ENCODE data around the gene SLC35F3. TPM values are rescaled to one million over a fixed set of nuclear protein-coding genes. Genes with fewer than 3 reads are reported as not detected.

The SLC35F3 gene
- total RNA-seq, 2 experiments from 2014 or later, result 0.59 to 0.70 TPM

GRCh38 chr1:234265321-234265720 lies 360.8 kb downstream of the SLC35F3 start:
- no peak overlapping the region for H3K27ac Mint-ChIP-seq
- CTCF ChIA-PET, result interaction anchor here (3.5 kb wide), 1 partner anchor 44 kb away, joined by 12 read pairs; no protein-coding TSS in a partner anchor
- peaks cover 17% of the 10 kb centered on the region for H3K4me1 Mint-ChIP-seq (ENCODE audit: low read depth)
- H3K9me3 Mint-ChIP-seq, result peaks cover 5% of the 10 kb centered on the region
- H3K27me3 Mint-ChIP-seq, result peaks cover 11% of the 10 kb centered on the region
- intact Hi-C loops (cut with micrococcal nuclease), result no loop called here
- H3K36me3 Mint-ChIP-seq, result no peaks in the 10 kb centered on the region
- H3K4me3 Mint-ChIP-seq, result no peak overlapping the region
- no peak for DNase-seq
- POLR2A ChIA-PET, result no interaction called here

DNA sequence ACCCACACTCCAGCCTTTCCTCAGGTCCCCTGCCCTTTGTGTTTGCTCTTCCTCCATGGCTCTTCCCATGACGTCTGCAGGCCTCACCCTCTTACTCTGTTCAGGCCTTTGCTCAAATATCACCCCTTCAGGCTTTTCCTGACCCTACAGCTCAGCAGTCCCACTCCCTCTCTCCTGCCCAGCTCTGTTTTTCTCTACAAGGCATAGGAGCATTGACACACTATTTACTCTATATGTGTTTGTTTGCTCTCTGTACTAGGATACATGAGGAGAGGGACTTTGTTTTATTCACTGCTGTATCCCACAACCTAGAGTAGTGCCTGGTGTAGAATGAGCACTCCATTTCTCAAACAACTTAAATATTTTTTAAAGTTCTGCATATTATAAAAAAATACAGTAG lies 361.4 kb downstream of the SLC35F3 start:
- Mint-ChIP-seq H3K9me3 (peaks cover 5% of the 10 kb centered on the region), H3K27ac (no peak overlapping the region), H3K4me1 (ENCODE audit: low read depth) (peaks cover 17% of the 10 kb centered on the region), H3K36me3 (no peaks in the 10 kb centered on the region), H3K4me3 (no peak overlapping the region), H3K27me3 (peaks cover 6% of the 10 kb centered on the region)
- CTCF ChIA-PET, result no interaction called here
- no peak for DNase-seq
- intact Hi-C loops (cut with micrococcal nuclease), result no loop called here
- POLR2A ChIA-PET, result no interaction called here

- intact Hi-C loops (cut with micrococcal nuclease), result loop anchor here (2.0 to 5.0 kb wide), 6 partner anchors 57 to 673 kb away; no protein-coding TSS in a partner anchor
- peaks cover 5% of the 10 kb centered on the region for H3K9me3 Mint-ChIP-seq
- DNase-seq, result peak; percentile 31
- POLR2A ChIA-PET, result interaction anchor here (1.1 kb wide), 1 partner anchor 25 kb away, joined by 5 read pairs; no protein-coding TSS in a partner anchor
- CTCF ChIA-PET, result interaction anchor here (0.6 to 2.1 kb wide), 5 partner anchors 26 to 104 kb away, joined by 3 to 14 read pairs (median 3); partner anchors contain the start of gene COA6
- H3K4me1 Mint-ChIP-seq (ENCODE audit: low read depth), result peaks cover 32% of the 10 kb centered on the region
- H3K27ac Mint-ChIP-seq, result no peak overlapping the region
- H3K27me3 Mint-ChIP-seq, result peaks cover 24% of the 10 kb centered on the region
- no peak overlapping the region for H3K4me3 Mint-ChIP-seq
- H3K36me3 Mint-ChIP-seq, result no peaks in the 10 kb centered on the region
Observed at GRCh38 chr1:234270093-234270492, 365.6 kb downstream of the SLC35F3 start.

DNA sequence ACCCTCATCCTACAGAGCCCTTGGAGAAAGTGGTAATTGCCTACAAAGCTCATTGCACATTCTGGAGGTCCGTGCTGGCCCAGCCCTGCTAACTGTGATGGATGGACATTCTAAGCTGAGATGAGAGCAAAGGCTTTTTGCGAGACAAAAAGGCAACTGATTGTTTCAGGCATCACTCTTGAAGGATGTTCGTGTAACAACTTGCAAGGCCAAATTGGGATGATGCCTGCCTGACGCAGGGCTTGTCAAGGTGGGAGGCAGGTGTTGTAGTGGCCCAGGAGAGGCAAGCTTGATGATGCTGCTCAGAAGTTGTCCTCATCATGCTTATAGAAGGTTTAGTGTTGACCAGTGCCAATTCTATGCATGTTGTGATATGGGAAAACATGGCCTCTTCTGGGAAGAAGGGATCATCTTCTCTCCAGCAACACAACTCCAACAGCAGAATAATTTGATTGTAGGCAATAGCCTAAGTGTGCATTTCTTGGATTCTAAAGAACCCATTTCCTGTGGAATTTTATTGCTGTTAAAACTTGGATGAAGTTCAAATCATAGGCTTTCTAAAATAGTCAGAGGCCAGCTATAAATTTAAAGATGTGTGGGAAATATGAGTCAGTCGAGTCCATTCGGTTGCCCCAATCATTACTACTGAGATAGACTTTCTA lies 366.2 kb downstream of the SLC35F3 start:
- Mint-ChIP-seq H3K27me3 (peaks cover 28% of the 10 kb centered on the region), H3K27ac (no peak overlapping the region), H3K4me1 (ENCODE audit: low read depth) (peaks cover 32% of the 10 kb centered on the region), H3K4me3 (no peak overlapping the region), H3K9me3 (peaks cover 5% of the 10 kb centered on the region), H3K36me3 (no peaks in the 10 kb centered on the region)
- ChIA-PET CTCF (interaction anchor here (0.8 to 2.1 kb wide), 4 partner anchors 26 to 103 kb away, joined by 3 to 14 read pairs (median 3); partner anchors contain the start of gene COA6), POLR2A (interaction anchor here (1.1 kb wide), 1 partner anchor 26 kb away, joined by 5 read pairs; no protein-coding TSS in a partner anchor)
- intact Hi-C loops (cut with micrococcal nuclease), result loop anchor here (1.0 to 5.0 kb wide), 8 partner anchors 26 to 673 kb away; no protein-coding TSS in a partner anchor
- DNase-seq, result no peak

GRCh38 chr1:234271243-234271606 lies 366.7 kb downstream of the SLC35F3 start:
- Mint-ChIP-seq H3K4me1 (ENCODE audit: low read depth) (peaks cover 32% of the 10 kb centered on the region), H3K27me3 (peaks cover 30% of the 10 kb centered on the region), H3K27ac (no peak overlapping the region), H3K4me3 (no peak overlapping the region), H3K36me3 (no peaks in the 10 kb centered on the region), H3K9me3 (peaks cover 5% of the 10 kb centered on the region)
- CTCF ChIA-PET, result interaction anchor here (2.1 kb wide), 1 partner anchor 39 kb away, joined by 14 read pairs; no protein-coding TSS in a partner anchor
- DNase-seq, result no peak
- POLR2A ChIA-PET, result no interaction called here
- intact Hi-C loops (cut with micrococcal nuclease), result loop anchor here (1.0 to 5.0 kb wide), 8 partner anchors 27 to 674 kb away; no protein-coding TSS in a partner anchor

DNA sequence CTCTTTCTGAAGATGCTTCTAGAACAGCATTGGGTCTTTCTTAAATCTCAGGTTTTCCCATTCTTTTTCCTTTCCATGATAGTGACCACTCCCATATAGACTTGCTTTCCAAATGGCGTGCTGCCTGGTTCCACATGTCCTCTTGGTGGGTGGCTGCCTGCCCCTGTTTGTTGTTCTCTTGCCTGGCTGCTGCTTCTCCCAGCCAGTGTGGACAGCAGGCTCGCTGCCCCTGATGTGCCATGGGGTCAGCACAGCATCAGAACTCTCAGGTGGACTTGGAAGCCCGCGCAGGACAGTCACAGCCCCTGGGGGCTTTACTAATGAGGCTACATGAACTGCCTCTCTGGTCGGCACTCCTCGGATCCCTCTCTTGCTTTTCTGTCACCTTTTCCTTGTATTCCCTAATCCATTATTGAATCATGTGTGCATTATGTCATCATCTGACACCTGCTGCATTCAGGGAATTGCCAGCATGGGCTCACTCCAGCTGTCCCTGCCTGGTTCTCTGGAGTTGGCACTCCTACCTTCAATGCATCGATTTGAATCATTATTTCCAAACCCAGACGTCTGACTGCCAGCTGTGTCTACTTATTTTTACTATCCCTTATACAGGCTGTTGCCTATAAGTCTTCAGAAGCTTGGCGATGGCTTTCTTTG lies 368.3 kb downstream of the SLC35F3 start:
- CTCF ChIA-PET, result interaction anchor here (1.0 kb wide), 1 partner anchor 9 kb away, joined by 3 read pairs; no protein-coding TSS in a partner anchor
- no peak for DNase-seq
- Mint-ChIP-seq H3K4me1 (ENCODE audit: low read depth) (peaks cover 32% of the 10 kb centered on the region), H3K27ac (no peak overlapping the region), H3K9me3 (peaks cover 5% of the 10 kb centered on the region), H3K4me3 (no peak overlapping the region), H3K27me3 (peaks cover 31% of the 10 kb centered on the region), H3K36me3 (no peaks in the 10 kb centered on the region)
- intact Hi-C loops (cut with micrococcal nuclease), result loop anchor here (5.0 kb wide), 1 partner anchor 675 kb away; no protein-coding TSS in a partner anchor
- POLR2A ChIA-PET, result no interaction called here

- POLR2A ChIA-PET, result no interaction called here
- H3K4me1 Mint-ChIP-seq (ENCODE audit: low read depth), result peaks cover 32% of the 10 kb centered on the region
- CTCF ChIA-PET, result interaction anchor here (0.9 kb wide), 1 partner anchor 36 kb away, joined by 5 read pairs; no protein-coding TSS in a partner anchor
- peaks cover 31% of the 10 kb centered on the region for H3K27me3 Mint-ChIP-seq
- intact Hi-C loops (cut with micrococcal nuclease), result loop anchor here (5.0 kb wide), 1 partner anchor 677 kb away; no protein-coding TSS in a partner anchor
- no peaks in the 10 kb centered on the region for H3K9me3 Mint-ChIP-seq
- H3K4me3 Mint-ChIP-seq, result no peak overlapping the region
- H3K27ac Mint-ChIP-seq, result no peak overlapping the region
- no peaks in the 10 kb centered on the region for H3K36me3 Mint-ChIP-seq
- DNase-seq, result no peak
Observed at GRCh38 chr1:234273981-234274380, 369.5 kb downstream of the SLC35F3 start.

GRCh38 chr1:234276151-234276788 lies 371.8 kb downstream of the SLC35F3 start:
- POLR2A ChIA-PET, result no interaction called here

DNA sequence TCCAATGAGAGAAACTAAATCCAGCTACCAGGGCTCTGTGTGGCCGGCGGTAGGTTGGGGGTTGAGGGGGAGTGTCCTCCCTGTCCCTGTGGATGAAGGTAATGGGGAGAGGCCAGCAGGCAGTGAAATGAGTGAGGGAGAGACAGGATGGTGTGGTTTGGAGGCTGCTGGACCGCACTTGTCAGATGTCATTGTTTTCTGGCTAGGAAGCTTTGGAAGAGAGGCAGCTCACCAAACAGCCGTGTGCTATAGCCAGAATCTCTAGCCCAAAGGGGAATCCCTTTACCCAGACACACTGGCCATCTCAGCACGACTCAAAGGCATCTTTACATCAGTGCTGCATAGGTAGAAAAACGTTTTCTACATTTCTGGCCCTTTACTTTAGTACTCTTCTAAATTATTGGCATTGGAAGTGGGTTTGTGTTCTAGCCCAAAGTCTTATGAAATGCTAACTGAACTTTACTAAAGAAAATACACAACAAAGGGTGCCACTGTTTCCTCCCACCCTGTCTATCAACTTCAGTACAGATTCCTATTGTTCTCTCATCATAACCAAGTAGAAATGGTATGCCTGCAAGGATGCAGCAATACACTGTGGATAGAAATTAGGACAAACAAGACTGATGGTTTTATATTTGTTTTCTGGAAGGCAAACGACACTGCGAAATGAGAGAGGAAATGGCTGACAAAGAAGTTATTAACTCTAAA lies 372.8 kb downstream of the SLC35F3 start:
- no peak overlapping the region for H3K4me3 Mint-ChIP-seq
- H3K27ac Mint-ChIP-seq, result no peak overlapping the region
- CTCF ChIA-PET, result no interaction called here
- H3K36me3 Mint-ChIP-seq, result no peaks in the 10 kb centered on the region
- POLR2A ChIA-PET, result no interaction called here
- intact Hi-C loops (cut with micrococcal nuclease), result no loop called here
- no peak for DNase-seq
- H3K9me3 Mint-ChIP-seq, result no peaks in the 10 kb centered on the region
- peaks cover 25% of the 10 kb centered on the region for H3K27me3 Mint-ChIP-seq
- H3K4me1 Mint-ChIP-seq (ENCODE audit: low read depth), result peaks cover 6% of the 10 kb centered on the region

More at GRCh38 chr1:234276151-234276788, 371.8 kb downstream of the SLC35F3 start:
- Mint-ChIP-seq H3K27ac (no peak overlapping the region), H3K9me3 (no peaks in the 10 kb centered on the region), H3K27me3 (peaks cover 26% of the 10 kb centered on the region), H3K4me1 (ENCODE audit: low read depth) (peaks cover 16% of the 10 kb centered on the region), H3K36me3 (no peaks in the 10 kb centered on the region), H3K4me3 (no peak overlapping the region)
- intact Hi-C loops (cut with micrococcal nuclease), result no loop called here
- no peak for DNase-seq
- CTCF ChIA-PET, result interaction anchor here (1.6 kb wide), 1 partner anchor 34 kb away, joined by 10 read pairs; no protein-coding TSS in a partner anchor

DNA sequence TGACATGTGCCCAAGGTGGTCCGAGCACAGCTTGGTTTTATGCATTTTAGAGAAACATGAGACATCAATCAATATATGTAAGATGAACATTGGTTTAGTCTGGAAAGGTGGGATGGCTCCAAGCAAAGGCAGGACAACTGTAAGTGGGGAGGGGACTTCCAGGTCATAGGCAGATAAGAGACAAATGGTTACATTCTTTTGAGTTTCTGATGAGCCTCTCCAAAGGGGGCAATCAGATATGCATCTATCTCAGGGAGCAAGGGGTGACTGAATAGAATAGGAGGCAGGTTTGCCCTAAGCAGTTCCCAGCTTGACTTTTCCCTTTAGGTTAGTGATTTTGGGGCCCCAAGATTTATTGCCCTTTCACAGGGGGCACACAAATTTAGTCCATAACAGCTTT lies 374.5 kb downstream of the SLC35F3 start:
- no peak for DNase-seq
- H3K27ac Mint-ChIP-seq, result no peak overlapping the region
- H3K4me1 Mint-ChIP-seq (ENCODE audit: low read depth), result no peaks in the 10 kb centered on the region
- ChIA-PET POLR2A (no interaction called here), CTCF (no interaction called here)
- intact Hi-C loops (cut with micrococcal nuclease), result no loop called here
- H3K4me3 Mint-ChIP-seq, result no peak overlapping the region
- no peaks in the 10 kb centered on the region for H3K9me3 Mint-ChIP-seq
- peaks cover 13% of the 10 kb centered on the region for H3K27me3 Mint-ChIP-seq
- no peaks in the 10 kb centered on the region for H3K36me3 Mint-ChIP-seq

DNA sequence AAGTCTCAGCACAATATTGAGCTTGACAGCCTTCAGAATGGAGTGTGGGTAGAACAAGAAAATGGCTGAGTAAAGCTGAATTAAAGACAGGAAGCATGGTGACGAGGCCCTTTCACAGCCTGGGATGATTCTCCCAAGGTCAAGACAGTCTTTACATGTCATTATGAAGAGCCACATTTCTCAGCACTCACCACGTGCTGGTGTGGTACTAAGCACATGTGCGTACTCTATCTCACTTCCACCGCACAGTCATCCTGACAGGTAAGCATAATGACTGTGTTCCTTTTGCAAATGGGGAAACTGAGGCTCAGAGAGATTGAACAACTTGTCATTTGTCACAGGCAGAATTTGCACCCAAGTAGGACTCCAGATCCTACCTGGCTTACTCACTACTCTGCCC lies 376.0 kb downstream of the SLC35F3 start:
- no peak overlapping the region for H3K4me3 Mint-ChIP-seq
- no peaks in the 10 kb centered on the region for H3K9me3 Mint-ChIP-seq

More for the DNA sequence above, 376.0 kb downstream of the SLC35F3 start:
- Mint-ChIP-seq H3K36me3 (no peaks in the 10 kb centered on the region), H3K27ac (no peak overlapping the region), H3K27me3 (peaks cover 7% of the 10 kb centered on the region), H3K4me1 (ENCODE audit: low read depth) (no peaks in the 10 kb centered on the region)
- no peak for DNase-seq
- POLR2A ChIA-PET, result no interaction called here
- CTCF ChIA-PET, result interaction anchor here (1.1 kb wide), 1 partner anchor 29 kb away, joined by 3 read pairs; no protein-coding TSS in a partner anchor
- intact Hi-C loops (cut with micrococcal nuclease), result no loop called here

Data from activated CD4-positive, alpha-beta memory T cell treated with anti-CD3 and anti-CD28 coated beads for 36 hours (primary cell).